Measurements from ENCODE around the gene ARFGAP2.

- no peak for TF ChIP-seq CTCF (IDR thresholded peaks at IDR 0.05)
- TF ChIP-seq POLR2A (IDR thresholded peaks at IDR 0.05), result no peak
Measured at GRCh38 chr11:47162426-47162825, 14.3 kb downstream of the ARFGAP2 start.

All from testis (tissue), 2 donors.